IPS-15b (cell line): ENCODE measurements around the gene GAS2L1.
"Not testable (repeated sequence)": the region's sequence is repeated elsewhere in the genome, so short reads cannot be mapped to it uniquely, and the experiment has no call there.

Source experiments
- H3K27me3 ChIP-seq: one replicate; pipeline ENCODE4 v1.6.1; 2013; ENCODE audit warnings: low read length; ENCODE audit not compliant: control insufficient read depth, insufficient read depth
- H3K36me3 ChIP-seq: one replicate; pipeline ENCODE4 v1.6.1; 2013; ENCODE audit warnings: low read length; ENCODE audit not compliant: control insufficient read depth, insufficient read depth
- H3K4me1 ChIP-seq: one replicate; pipeline ENCODE4 v1.6.1; 2013; ENCODE audit warnings: mild to moderate bottlenecking, low read length; ENCODE audit not compliant: control insufficient read depth, insufficient read depth
- H3K4me3 ChIP-seq: one replicate; pipeline ENCODE4 v1.5.1; 2013; ENCODE audit warnings: low read depth, low read length
- H3K9ac ChIP-seq: one replicate; pipeline ENCODE4 v1.6.1; 2013; ENCODE audit warnings: low read depth, mild to moderate bottlenecking, low read length
- H3K9me3 ChIP-seq: one replicate; pipeline ENCODE4 v1.6.1; 2013; ENCODE audit warnings: mild to moderate bottlenecking, low read length; ENCODE audit not compliant: control insufficient read depth, insufficient read depth

Gene GAS2L1

GRCh38 chr22:29353286-29353685 lies 46.8 kb downstream of the GAS2L1 start:
- no peaks in the 10 kb centered on the region for H3K9me3 ChIP-seq
- H3K9ac ChIP-seq: no peak overlapping the region
- no peak overlapping the region for H3K4me3 ChIP-seq
- no peaks in the 10 kb centered on the region for H3K4me1 ChIP-seq
- H3K36me3 ChIP-seq: peaks cover 74% of the 10 kb centered on the region
- no peaks in the 10 kb centered on the region for H3K27me3 ChIP-seq

GRCh38 chr22:29353860-29354259 lies 47.4 kb downstream of the GAS2L1 start:
- H3K9ac ChIP-seq: no peak overlapping the region
- no peaks in the 10 kb centered on the region for H3K4me1 ChIP-seq
- no peaks in the 10 kb centered on the region for H3K27me3 ChIP-seq
- H3K4me3 ChIP-seq: no peak overlapping the region
- H3K9me3 ChIP-seq: no peaks in the 10 kb centered on the region
- H3K36me3 ChIP-seq: peaks cover 76% of the 10 kb centered on the region

GRCh38 chr22:29357193-29357890 lies 50.9 kb downstream of the GAS2L1 start:
- not testable (repeated sequence) for H3K27me3 ChIP-seq, H3K4me1 ChIP-seq, H3K9me3 ChIP-seq, H3K4me3 ChIP-seq, H3K9ac ChIP-seq
- H3K36me3 ChIP-seq: peaks cover 49% of the 10 kb centered on the region

GRCh38 chr22:29359469-29359868 lies 53.0 kb downstream of the GAS2L1 start:
- H3K9ac ChIP-seq: no peak overlapping the region
- H3K36me3 ChIP-seq: peaks cover 37% of the 10 kb centered on the region
- no peaks in the 10 kb centered on the region for H3K27me3 ChIP-seq
- no peaks in the 10 kb centered on the region for H3K4me1 ChIP-seq
- H3K4me3 ChIP-seq: no peak overlapping the region
- no peaks in the 10 kb centered on the region for H3K9me3 ChIP-seq
